Erythroblast (primary cell): ENCODE measurements around the gene MYO10.
"Not testable (repeated sequence)": the region's sequence is repeated elsewhere in the genome, so short reads cannot be mapped to it uniquely, and the experiment has no call there.

Experiments
- DNase-seq, 2 experiments: peaks; one replicate each; lab custom pipeline; 2025; lab: John Stamatoyannopoulos, UW
- GATA1 ChIP-seq: IDR thresholded peaks from 2 replicates; pipeline ENCODE4 v1.6.1; 2011; ENCODE audit warnings: low read depth, mild to moderate bottlenecking, control low read depth, low read length, moderate library complexity
- POLR2A ChIP-seq: IDR thresholded peaks from 2 replicates; pipeline ENCODE4 v1.6.1; 2011; ENCODE audit warnings: mild to moderate bottlenecking, low read length

The MYO10 gene

DNA sequence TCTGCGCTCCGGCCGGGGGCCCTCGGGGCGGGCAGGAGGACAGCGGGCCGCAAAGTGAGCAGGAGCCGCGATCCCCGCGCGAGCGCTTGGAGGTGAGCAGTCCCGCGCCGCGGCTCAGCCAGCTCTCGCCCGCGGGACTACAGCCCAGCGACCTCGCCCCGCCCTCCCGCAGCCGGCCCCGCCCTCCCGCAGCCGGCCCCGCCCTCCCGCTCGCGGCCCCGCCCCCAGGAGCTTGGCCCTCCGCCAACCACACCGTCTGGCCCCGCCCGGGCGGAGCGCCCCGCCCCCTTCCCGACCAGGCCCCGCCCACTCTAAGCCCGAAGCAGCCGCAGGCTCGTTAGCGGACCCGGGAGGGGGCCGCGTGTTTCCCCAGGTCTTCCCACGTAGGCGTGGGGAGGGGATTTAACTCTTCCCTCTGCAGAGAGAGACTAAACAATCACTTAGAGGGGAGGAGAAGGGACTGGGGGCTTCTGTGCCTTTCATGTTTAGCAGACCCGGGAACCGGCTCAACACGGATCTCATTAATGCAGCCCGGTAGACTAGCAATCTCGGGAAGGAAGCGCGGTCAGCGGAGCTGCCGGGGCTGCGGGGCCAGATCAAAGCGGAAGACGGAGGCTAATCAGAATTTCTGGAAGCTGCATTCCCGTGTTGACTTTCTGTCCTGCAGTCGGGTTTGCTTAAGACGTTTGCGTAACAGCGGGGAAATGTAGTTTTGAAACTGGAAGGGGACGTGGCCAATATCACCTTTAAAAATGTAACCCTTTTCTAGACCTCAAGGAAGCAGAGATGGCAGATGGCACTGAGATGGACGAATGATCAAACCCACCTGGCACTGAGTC lies at the start of gene MYO10:
Gene MYO10 (minus strand): TSS at position 139 of the 839 bp plus-strand sequence. CDS start 480 bp downstream, outside the sequence.
- no peak for TF ChIP-seq GATA1
- no peak for TF ChIP-seq POLR2A
- DNase-seq, result peak; percentile 73 to 87

DNA sequence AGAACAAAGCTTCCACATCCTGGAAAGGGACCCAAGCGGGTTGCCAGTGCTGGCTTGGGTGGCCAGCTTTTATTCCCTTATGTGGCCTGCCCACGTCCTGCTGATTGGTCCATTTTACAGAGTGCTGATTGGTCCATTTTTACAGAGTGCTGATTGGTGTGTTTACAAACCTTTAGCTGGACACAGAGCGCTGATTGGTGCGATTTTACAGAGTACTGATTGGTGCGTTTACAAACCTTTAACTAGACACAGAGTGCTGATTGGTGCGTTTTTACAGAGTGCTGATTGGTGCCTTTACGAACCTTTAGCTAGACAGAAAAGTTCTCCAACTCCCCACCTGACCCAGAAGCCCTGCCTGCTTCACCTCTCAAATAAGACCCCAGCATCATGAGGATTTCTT lies 49.2 kb upstream of the MYO10 start:
- DNase-seq, result not testable (repeated sequence)

DNA sequence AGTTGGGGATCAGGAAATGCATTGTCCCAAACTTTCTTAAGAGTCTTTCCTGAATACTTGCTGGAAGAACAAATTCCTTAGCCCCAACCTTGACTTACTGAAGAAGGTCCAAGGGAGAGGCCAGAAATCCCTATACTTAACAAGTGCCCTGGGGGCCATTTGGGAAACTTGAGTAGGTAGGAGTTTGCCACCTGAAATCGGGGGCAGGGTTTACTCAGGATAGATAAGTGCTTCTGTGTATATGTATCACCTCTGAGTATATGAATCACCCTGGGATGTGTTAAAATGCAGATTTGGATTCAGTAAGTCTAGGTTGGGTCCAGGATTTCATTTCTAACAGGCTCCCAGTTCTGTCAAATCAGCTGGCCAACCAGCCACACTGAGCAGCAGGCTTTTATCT lies 47.9 kb upstream of the MYO10 start:
- no peak for DNase-seq
- no peak for TF ChIP-seq GATA1
- TF ChIP-seq POLR2A, result no peak

DNA sequence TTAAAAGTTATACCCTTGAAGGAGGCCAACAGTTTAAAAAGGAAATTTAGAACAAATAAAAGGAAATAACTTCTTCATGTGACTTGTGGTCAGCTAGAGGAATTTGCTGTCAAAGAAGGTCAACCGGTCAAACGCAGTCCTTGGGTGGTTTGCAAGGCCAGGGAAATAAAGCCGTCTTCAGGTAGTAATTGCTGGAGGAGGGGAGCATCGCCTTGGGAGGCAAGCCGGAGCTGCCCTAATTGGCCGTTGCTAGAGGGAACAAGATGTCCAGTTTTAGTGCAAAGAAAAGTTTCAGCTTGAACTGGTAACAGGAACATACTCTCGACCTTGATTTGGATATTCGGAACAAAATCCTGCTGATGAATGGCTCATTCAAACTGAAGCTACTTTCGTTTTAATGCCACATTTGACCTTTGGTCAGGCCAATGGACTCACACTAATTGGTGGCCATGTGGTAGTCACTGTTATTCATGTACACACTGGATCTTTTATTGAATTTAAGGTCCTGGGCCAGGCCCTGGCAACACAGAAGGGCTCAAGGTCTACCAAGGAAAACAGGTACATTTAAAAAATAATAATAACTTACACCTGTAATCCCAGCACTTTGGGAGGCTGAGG lies 47.0 kb upstream of the MYO10 start:
- no peak for DNase-seq
- TF ChIP-seq GATA1 (no peak), POLR2A (no peak)

DNA sequence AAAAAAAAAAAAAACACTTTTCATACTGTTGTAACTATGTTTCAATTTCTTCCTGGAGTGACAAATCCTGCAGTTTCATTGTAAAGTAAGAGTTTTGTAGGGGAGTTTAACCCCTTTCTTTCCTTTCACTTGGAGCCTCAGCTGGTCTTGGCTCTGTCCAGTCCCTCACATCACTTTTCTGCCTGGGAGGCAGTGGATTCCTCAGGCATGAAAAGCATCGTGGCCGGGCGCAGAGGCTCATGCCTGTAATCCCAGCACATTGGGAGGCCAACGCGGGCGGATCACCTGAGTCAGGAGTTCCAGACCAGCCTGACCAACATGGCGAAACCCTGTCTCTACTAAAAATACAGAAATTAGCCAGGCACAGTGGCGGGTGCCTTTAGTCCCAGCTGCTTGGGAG lies 45.6 kb upstream of the MYO10 start:
- TF ChIP-seq POLR2A, result no peak
- TF ChIP-seq GATA1, result no peak
- no peak for DNase-seq

DNA sequence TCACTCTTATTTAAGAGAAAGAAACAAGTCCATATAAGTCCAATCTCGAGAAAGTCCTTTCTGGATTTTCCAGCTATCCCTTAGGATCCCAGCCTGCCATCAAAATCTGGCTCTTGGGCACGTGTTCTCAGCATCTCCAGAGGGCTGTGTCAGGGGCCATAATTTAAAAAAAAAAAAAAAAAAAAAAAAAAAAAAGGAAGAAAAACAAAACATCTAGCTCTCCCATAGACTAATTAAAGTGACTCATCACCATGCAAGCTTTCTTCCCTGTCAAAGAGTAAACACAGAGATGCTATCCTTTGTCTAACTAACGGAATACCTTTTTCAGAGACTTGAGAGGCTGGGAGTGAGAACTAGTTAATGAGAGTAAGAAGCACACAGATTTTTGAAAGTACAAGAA lies 44.9 kb upstream of the MYO10 start:
- no peak for DNase-seq
- TF ChIP-seq GATA1 (no peak), POLR2A (no peak)

DNA sequence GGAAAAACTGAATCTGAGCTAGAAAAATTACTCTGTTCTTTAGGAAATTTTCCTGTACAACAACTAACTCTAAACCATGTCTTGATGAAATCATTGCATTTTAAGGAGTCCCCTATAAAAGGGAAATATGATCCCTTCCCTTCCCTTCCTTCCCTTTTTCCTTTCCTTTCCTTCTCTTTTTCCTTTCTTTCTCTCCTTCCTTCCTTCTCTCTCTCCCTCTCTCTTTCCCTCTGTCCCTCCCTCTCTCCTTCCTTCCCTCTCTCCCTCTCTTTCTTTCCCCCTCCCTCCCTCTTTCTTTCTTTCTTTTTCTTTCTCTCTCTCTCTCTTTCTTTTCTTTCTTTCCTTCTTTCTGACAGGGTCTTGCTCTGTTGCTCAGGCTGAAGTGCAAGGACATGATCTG lies 42.2 kb upstream of the MYO10 start:
- DNase-seq, result no peak
- no peak for TF ChIP-seq POLR2A
- no peak for TF ChIP-seq GATA1

DNA sequence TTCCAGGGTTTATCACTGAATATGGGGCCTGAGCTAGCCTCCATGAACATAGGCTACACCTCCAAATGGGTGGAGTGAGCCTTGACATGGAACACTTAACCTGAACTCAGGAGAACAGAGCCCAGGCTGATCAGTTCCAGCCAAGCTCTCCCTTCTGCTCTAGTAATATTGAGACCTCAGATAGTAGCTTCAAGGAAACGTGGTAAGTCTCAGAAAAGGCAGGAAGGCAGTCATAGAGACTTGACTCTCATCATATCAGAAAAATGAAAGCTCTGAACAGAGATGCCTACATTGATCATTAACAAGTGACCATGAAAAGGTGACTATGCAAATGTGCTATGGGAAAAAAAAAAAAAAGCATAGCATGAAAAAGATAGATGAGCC lies 40.5 kb upstream of the MYO10 start:
- no peak for DNase-seq
- no peak for TF ChIP-seq GATA1
- no peak for TF ChIP-seq POLR2A

DNA sequence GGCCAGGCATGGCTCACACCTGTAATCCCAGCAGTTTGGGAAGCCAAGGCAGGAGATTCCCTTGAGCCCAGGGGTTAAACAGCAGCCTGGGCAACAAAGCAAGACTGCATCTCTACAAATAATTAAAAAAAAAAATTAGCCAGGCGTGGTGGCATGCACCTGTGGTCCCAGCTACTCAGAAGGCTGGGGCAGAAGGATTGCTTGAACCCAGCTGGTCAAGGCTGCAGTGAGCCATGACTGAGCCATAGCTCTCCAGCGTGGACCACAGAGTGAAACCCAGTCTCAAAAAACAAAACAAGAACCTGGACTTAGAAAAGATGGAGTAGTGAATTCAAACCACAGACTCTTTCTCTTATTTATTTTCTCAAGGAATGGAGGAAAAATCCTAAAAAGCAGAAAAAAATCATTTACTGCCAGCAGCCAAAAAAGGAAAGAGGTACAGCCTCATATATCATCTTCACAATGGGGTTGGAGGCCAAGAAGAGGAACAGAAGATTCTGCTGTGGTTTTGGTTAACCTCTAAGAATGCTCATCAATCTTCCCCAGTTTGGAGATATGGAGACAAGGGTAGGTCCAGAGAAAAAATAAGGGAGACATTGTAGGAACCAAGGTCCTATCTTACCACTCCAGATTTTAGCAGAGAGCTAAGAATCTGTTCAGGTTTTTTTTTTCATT lies 40.0 kb upstream of the MYO10 start:
- DNase-seq, result no peak
- TF ChIP-seq POLR2A (no peak), GATA1 (no peak)

DNA sequence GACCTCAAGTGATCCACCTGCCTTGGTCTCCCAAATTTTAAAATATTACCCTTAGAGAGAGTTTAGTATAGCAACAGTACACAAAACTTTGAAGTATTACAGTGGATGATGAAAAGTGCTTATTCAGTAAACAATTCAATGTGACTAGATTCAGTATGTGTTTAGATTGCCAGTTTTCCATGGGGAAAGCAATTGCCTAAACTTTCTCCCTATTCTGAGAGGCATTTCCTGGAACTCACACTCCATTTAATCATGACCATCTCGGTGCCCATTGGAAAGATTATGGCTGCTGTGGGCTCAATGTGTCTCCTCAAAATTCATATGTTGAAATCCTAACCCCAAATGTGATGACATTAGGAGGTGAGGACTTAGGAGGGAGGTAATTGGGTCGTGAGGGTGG lies 38.9 kb upstream of the MYO10 start:
- TF ChIP-seq GATA1, result no peak
- no peak for DNase-seq

DNA sequence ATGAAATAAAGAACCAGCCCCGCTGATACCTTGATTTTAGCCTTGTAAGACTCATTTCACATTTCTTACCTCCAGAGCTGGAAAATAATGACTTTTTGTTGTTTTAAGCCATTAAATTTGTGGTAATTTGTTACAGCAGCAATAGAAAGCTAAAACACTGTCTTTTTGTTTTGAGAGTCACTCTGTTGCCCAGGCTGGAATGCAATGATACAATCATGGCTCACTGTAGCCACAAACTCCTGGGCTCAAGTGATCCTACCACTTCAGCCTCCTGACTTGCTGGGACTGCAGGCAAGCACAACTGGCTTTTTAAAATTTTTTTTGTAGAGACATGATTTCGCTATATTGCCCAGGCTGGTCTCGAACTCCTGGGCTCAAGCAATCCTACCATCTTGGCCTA lies 34.7 kb upstream of the MYO10 start:
- no peak for DNase-seq
- TF ChIP-seq POLR2A, result no peak

DNA sequence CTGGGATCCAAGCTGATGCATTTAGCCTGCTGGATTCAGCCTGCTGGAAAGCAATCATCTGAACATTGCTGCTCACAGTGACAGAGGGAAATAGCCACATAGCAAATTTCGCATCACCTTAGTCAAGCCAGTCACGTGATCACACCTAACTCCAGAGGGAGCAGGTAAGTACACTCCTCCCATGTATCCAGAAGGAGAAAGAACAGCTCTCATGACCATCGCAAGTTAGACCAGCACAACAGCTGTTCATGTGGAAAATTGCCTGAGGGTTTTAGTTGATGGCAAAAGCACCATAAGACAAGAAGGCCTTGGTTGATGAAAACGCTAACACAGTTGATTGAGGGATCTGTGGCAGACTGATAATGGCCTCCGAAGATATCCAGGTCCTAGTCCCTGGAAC lies 34.2 kb upstream of the MYO10 start:
- no peak for DNase-seq
- TF ChIP-seq GATA1 (no peak), POLR2A (no peak)

DNA sequence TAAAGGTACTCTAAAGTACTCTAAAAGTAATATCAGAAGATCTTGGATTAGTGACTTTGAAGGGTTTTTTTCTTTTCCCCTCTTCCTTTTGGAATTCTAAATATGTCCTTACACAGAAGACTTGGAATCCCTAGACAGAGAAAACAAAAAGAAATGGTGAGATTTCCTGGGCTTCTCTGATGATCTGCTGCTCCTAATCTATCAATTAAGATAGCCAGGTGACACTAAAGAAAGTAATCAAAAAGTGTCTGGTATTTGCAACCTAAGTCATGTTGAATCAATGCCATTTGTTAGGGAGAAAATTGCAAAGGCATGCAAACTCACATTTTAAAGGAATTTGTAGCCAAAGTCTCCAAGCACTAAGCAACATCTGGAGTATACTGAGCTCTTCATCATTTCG lies 29.5 kb upstream of the MYO10 start:
- TF ChIP-seq GATA1, result no peak
- TF ChIP-seq POLR2A, result no peak
- DNase-seq, result no peak

DNA sequence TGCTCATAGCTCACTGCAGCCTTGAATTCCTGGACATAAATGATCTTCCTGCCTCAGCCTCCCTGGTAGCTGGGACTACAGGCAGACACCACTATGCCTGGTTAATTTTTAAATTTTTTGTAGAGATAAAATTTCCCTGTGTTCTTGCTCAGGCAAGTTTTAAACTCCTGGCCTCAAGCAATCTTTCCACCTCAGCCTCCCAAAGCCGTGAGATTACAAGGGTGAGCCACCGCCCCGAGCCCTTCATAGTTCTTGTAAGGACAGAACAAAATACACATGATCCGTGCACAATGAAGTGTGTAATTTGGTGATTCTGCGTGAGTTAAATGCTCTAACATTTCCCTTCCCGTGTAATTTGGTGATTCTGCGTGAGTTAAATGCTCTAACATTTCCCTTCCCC lies 27.7 kb upstream of the MYO10 start:
- no peak for DNase-seq
- TF ChIP-seq POLR2A (no peak), GATA1 (no peak)
